ENCODE data around the gene MYO3B.
"Not testable (repeated sequence)": the region's sequence is repeated elsewhere in the genome, so short reads cannot be mapped to it uniquely, and the experiment has no call there.

MYO3B gene

DNA sequence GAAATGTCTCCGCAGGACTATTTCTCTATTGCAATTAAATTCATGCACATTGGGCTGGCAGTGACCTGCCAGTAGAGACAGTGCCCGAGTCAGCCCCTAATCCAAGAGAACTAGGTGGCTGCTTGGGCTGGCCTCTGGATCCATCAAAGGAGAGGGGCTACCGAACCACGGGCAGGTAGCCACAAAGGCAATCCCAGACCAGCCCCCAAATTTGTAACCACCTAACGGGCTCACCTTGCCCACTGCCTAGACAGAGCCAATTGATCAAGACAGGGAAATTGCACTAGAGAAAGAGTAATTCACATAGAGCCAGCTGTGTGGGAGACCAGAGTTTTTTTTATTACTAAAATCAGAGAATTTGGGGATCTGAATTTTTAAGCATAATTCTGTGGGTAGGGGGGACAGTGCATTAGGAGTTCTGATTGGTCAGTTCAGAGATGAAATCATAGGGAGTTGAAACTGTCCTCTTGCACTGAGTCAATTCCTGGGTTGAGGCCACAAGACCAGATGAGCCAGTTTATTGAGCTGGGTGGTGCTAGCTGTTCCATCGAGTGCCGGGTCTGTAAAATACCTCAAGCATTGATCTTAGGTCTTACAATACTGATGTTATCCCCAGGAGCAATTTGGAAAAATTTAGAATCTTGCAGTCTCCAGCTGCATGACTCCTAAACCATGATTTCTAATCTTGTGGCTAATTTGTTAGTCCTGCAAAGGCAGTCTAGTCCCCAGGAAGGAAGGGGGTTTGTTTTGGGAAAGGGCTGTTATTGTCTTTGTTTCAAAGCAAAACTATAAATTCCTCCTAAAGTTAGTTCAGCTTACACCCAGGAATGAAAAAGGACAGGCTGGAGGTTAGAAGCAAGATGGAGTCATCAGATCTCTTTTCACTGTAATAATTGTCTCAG, 276.8 kb downstream of the MYO3B start:
- H3K9me3 Mint-ChIP-seq: peaks cover 4% of the 10 kb centered on the region
- ATAC-seq: no peak
- no peaks in the 10 kb centered on the region for H3K27me3 Mint-ChIP-seq
- no peak overlapping the region for H3K4me3 Mint-ChIP-seq
- no peak overlapping the region for H3K27ac Mint-ChIP-seq
- no peaks in the 10 kb centered on the region for H3K36me3 Mint-ChIP-seq
- no peaks in the 10 kb centered on the region for H3K4me1 Mint-ChIP-seq

DNA sequence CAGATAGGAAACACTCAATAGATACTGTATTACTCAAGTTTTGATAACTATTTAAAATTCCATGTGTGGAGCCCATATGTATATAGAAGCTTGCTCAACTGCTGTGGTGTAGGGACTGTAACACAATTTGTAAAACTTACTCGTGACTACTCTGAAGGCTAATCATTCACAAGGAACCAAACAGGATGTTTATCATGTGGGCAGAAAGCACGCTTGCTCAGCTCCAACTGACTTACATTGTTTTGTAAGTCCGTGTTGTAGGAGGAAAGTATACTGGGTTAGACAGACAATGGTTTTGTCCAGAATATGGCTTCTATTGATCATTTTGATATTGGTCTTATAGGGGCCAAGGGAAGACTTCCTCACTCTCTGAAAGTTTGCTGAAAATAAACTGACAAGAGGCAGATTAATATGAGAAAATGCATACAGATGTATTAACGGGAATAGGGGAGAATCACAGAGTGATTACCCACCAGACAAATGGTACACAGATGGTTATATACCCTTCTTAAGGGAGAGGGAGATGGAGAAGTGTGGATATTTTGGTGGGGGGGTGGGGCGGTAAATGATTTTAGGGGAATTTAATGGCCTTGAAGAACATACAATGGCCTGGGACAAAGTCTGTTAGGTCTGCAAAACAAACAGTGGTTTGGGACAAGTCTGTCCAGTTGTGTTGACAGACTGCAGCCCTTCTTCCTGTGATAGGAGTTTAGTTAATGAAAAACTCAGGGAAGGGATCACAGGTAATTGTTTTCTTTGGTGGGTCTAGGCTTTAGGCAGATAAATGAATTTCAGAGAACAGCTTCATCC, 277.9 kb downstream of the MYO3B start:
- H3K4me1 Mint-ChIP-seq: no peaks in the 10 kb centered on the region
- no peak overlapping the region for H3K4me3 Mint-ChIP-seq
- no peaks in the 10 kb centered on the region for H3K36me3 Mint-ChIP-seq
- H3K27me3 Mint-ChIP-seq: no peaks in the 10 kb centered on the region
- ATAC-seq: no peak
- peaks cover 3% of the 10 kb centered on the region for H3K9me3 Mint-ChIP-seq
- H3K27ac Mint-ChIP-seq: no peak overlapping the region

GRCh38 chr2:170456914-170457313, 279.0 kb downstream of the MYO3B start:
- no peak overlapping the region for H3K27ac Mint-ChIP-seq

DNA sequence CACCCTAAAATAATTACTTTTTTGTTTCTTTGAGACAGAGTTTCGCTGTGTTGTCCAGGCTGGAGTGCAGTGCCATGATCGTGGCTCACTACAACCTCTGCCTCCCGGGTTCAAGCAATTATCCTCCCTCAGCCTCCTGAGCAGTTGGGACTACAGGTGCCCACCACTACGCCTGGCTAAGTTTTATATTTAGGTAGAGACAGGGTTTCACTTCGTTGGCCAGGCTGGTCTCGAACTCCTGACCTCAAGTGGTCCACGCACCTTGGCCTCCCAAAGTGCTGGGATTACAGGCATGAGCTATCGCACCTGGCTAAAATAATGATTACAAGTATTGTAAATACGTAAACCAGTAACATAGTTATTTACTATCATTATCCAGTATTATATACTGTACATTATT, 279.8 kb downstream of the MYO3B start:
- Mint-ChIP-seq H3K36me3 (no peaks in the 10 kb centered on the region), H3K27ac (no peak overlapping the region), H3K4me1 (no peaks in the 10 kb centered on the region), H3K9me3 (no peaks in the 10 kb centered on the region), H3K27me3 (no peaks in the 10 kb centered on the region), H3K4me3 (no peak overlapping the region)
- no peak for ATAC-seq

More at GRCh38 chr2:170456914-170457313, 279.0 kb downstream of the MYO3B start:
- ATAC-seq: no peak
- H3K4me3 Mint-ChIP-seq: no peak overlapping the region
- H3K27me3 Mint-ChIP-seq: no peaks in the 10 kb centered on the region
- no peaks in the 10 kb centered on the region for H3K9me3 Mint-ChIP-seq
- H3K4me1 Mint-ChIP-seq: no peaks in the 10 kb centered on the region
- no peaks in the 10 kb centered on the region for H3K36me3 Mint-ChIP-seq

GRCh38 chr2:170461889-170462288, 283.9 kb downstream of the MYO3B start:
- peaks cover 3% of the 10 kb centered on the region for H3K9me3 Mint-ChIP-seq
- H3K4me1 Mint-ChIP-seq: no peaks in the 10 kb centered on the region
- ATAC-seq: no peak
- no peak overlapping the region for H3K4me3 Mint-ChIP-seq
- no peaks in the 10 kb centered on the region for H3K27me3 Mint-ChIP-seq
- no peaks in the 10 kb centered on the region for H3K36me3 Mint-ChIP-seq
- no peak overlapping the region for H3K27ac Mint-ChIP-seq

DNA sequence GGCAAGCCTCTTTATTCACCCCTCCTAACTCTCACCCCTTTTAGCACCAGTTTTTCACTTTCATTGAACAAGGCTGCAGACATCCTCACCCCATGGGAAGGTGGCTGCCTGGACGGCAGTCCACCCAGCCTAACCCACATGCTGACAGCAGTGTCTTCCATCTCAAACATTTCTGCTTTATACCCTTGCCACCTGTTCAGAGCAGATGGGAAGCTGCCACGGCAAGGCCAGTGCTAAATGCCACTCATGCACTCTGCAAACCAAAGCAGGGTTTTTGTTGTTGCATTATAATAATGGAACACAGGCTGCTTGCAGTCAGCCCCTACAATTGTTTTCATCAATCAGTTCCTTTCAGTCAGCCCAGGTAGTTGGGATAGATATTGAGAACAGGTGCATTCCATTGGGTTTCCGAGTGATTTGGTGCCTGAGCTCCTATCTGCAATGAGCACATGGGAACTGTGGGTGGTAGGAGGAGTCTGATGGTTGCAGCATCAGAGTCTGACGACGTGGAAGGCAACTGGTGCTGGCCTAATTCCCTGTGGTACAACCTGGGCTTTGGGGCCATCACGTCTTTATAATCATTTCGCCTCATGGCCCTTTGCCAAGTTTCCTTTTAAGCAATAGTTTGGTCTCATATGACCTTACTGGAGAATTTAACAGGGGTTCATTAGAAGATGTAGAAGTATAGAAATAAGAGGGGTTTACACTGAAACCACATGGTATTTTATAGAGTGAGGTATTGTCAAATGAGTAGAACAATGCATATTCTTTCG, 284.7 kb downstream of the MYO3B start:
- no peak overlapping the region for H3K4me3 Mint-ChIP-seq
- no peaks in the 10 kb centered on the region for H3K36me3 Mint-ChIP-seq
- no peak for ATAC-seq
- no peak overlapping the region for H3K27ac Mint-ChIP-seq
- H3K4me1 Mint-ChIP-seq: no peaks in the 10 kb centered on the region
- peaks cover 3% of the 10 kb centered on the region for H3K9me3 Mint-ChIP-seq
- H3K27me3 Mint-ChIP-seq: no peaks in the 10 kb centered on the region

DNA sequence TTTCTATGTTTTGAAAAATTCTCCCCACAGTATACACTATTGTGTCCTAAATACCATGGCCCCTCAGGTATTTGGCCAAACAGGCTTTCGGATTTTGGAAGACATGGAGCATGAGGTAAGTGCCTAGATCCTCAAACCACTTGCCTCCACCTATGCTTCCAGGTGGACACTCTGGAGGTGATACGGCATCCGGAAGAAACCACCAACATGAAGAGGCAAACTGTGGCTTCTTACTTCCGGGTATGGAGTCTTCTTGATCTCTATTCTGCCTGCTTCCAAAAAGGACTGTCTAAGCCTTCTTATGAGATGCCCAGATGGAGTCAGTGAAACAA, 285.2 kb downstream of the MYO3B start:
- peaks cover 3% of the 10 kb centered on the region for H3K9me3 Mint-ChIP-seq
- H3K36me3 Mint-ChIP-seq: no peaks in the 10 kb centered on the region
- no peaks in the 10 kb centered on the region for H3K27me3 Mint-ChIP-seq
- no peaks in the 10 kb centered on the region for H3K4me1 Mint-ChIP-seq
- H3K4me3 Mint-ChIP-seq: no peak overlapping the region
- ATAC-seq: no peak
- H3K27ac Mint-ChIP-seq: no peak overlapping the region

DNA sequence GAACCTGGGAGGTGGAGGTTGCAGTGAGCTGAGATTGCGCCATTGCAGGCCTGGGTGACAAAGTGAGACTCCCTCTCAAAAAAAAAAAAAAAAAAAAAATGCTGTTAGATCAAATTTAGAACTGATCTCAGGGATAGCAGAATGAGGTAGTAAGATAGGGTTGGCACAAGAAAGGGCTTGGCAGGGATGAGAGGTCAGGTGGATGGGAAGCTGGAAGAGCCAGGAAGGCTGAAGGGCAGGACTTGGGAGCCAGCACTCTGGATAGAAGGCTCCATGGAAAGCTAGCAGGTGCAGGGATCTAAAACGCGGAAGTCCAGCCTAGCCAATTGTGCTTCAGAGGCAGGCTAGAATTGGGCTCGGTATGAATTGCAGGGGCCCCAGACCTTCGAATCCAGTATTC, 286.3 kb downstream of the MYO3B start:
- H3K4me1 Mint-ChIP-seq: no peaks in the 10 kb centered on the region
- H3K4me3 Mint-ChIP-seq: no peak overlapping the region
- no peak for ATAC-seq
- H3K36me3 Mint-ChIP-seq: no peaks in the 10 kb centered on the region
- H3K27me3 Mint-ChIP-seq: no peaks in the 10 kb centered on the region
- no peak overlapping the region for H3K27ac Mint-ChIP-seq
- peaks cover 3% of the 10 kb centered on the region for H3K9me3 Mint-ChIP-seq

GRCh38 chr2:170465241-170465640, 287.3 kb downstream of the MYO3B start:
- ATAC-seq: no peak
- H3K4me1 Mint-ChIP-seq: no peaks in the 10 kb centered on the region
- H3K27ac Mint-ChIP-seq: no peak overlapping the region
- no peak overlapping the region for H3K4me3 Mint-ChIP-seq
- H3K36me3 Mint-ChIP-seq: no peaks in the 10 kb centered on the region
- no peaks in the 10 kb centered on the region for H3K27me3 Mint-ChIP-seq
- H3K9me3 Mint-ChIP-seq: peaks cover 5% of the 10 kb centered on the region

DNA sequence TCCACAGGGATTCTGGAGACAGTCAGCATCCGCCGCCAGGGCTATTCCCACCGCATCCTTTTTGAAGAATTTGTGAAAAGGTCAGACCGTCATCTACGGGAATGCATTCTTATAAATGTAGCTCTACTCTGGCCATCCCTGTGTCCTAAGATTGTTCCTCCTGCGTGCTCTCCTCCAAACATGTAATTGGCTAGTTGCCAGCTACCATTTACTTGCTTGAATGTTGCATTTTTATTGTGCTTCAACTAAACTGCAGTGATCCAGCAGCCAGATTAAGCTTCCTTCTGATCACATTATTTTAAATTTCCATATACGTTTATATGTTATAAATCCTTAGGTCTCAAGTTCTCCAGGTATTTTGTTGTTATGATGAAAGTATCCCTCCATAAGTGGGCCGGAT, 288.7 kb downstream of the MYO3B start:
- Mint-ChIP-seq H3K36me3 (no peaks in the 10 kb centered on the region), H3K27me3 (no peaks in the 10 kb centered on the region), H3K9me3 (peaks cover 5% of the 10 kb centered on the region), H3K27ac (no peak overlapping the region), H3K4me3 (no peak overlapping the region), H3K4me1 (no peaks in the 10 kb centered on the region)
- ATAC-seq: no peak

- H3K36me3 Mint-ChIP-seq: no peaks in the 10 kb centered on the region
- no peak overlapping the region for H3K27ac Mint-ChIP-seq
- peaks cover 5% of the 10 kb centered on the region for H3K9me3 Mint-ChIP-seq
- no peak for ATAC-seq
- no peak overlapping the region for H3K4me3 Mint-ChIP-seq
- no peaks in the 10 kb centered on the region for H3K4me1 Mint-ChIP-seq
- H3K27me3 Mint-ChIP-seq: no peaks in the 10 kb centered on the region
Measured at GRCh38 chr2:170467568-170468422, 289.8 kb downstream of the MYO3B start.

DNA sequence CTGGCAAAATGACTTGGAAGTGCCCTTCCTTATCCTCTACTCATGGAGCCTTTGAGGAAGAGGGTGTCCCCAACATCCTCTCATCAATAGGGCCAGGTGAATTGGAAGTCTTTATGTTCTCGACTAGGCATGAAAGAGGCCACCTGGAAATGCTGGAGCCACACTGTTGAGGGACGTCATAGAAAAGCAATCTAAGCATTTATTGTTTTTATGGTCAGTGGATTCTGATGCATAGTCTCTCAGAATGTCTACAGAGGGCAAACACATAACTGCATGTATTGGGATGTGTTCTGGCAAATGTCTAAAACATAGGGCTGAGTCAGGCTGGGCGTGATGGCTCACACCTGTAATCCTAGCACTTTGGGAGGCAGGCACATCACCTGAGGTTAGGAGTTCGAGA, 290.6 kb downstream of the MYO3B start:
- Mint-ChIP-seq H3K4me1 (no peaks in the 10 kb centered on the region), H3K27me3 (no peaks in the 10 kb centered on the region), H3K36me3 (no peaks in the 10 kb centered on the region), H3K27ac (no peak overlapping the region), H3K4me3 (no peak overlapping the region), H3K9me3 (peaks cover 5% of the 10 kb centered on the region)
- ATAC-seq: no peak

DNA sequence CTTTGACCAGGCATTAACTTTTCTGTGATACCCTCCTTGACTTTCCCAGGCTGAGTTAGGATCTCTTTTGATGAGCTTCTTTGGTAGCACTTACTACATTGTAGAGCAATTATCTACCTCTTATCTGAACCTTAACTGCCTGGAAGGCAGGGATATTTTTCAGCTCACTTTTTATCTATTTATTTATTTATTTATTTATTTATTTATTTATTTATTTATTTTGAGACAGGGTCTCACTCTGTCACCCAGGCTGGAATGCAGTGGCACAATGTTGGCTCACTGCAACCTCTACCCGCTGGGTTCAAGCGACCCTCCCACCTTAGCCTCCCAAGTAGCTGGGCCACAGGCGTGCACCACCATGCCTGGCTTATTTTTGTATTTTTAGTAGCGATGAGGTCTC, 294.6 kb downstream of the MYO3B start:
- not testable (repeated sequence) for H3K36me3 Mint-ChIP-seq, ATAC-seq, H3K27ac Mint-ChIP-seq, H3K4me3 Mint-ChIP-seq, H3K4me1 Mint-ChIP-seq, H3K9me3 Mint-ChIP-seq, H3K27me3 Mint-ChIP-seq

GRCh38 chr2:170475878-170476277, 297.9 kb downstream of the MYO3B start:
- H3K4me1 Mint-ChIP-seq: no peaks in the 10 kb centered on the region
- H3K27ac Mint-ChIP-seq: no peak overlapping the region
- H3K4me3 Mint-ChIP-seq: no peak overlapping the region
- H3K36me3 Mint-ChIP-seq: no peaks in the 10 kb centered on the region
- H3K9me3 Mint-ChIP-seq: no peaks in the 10 kb centered on the region
- no peaks in the 10 kb centered on the region for H3K27me3 Mint-ChIP-seq
- ATAC-seq: peak; percentile 36

GRCh38 chr2:170477630-170478029, 299.7 kb downstream of the MYO3B start:
- Mint-ChIP-seq H3K27ac (no peak overlapping the region), H3K27me3 (no peaks in the 10 kb centered on the region), H3K4me3 (no peak overlapping the region), H3K9me3 (no peaks in the 10 kb centered on the region), H3K4me1 (no peaks in the 10 kb centered on the region), H3K36me3 (no peaks in the 10 kb centered on the region)
- no peak for ATAC-seq

Measured in stimulated activated memory B cell treated with anti-CD40 and anti-IgM and Interleukin-4, amounts not matched to agents 10 μg/mL and 1 μg/mL and 100 μg/mL, for 72 hours (primary cell).